Measurements from ENCODE around the gene LPCAT1.

GRCh38 chr5:1547236-1547635, 23.5 kb upstream of the LPCAT1 start:
- TF ChIP-seq POLR2A (IDR thresholded peaks at IDR 0.05; ENCODE audit: low read depth, low read length) (no peak), POLR2AphosphoS5 (IDR thresholded peaks at IDR 0.05; ENCODE audit: low read depth, low read length) (no peak), TAF1 (IDR thresholded peaks at IDR 0.05; ENCODE audit: borderline replicate concordance, low read depth, low read length) (no peak)
